Hematopoietic multipotent progenitor cell treated with erythropoietin and hydrocortisone succinate and interleukin-3 and kit ligand, for 6 days (in vitro differentiated cells): ENCODE data around the gene FEZF2.

ENCODE experiments used
- DNase-seq: peaks from one replicate; pipeline ENCODE4 v3.0.0-alpha.2; 2015

The FEZF2 gene

DNA sequence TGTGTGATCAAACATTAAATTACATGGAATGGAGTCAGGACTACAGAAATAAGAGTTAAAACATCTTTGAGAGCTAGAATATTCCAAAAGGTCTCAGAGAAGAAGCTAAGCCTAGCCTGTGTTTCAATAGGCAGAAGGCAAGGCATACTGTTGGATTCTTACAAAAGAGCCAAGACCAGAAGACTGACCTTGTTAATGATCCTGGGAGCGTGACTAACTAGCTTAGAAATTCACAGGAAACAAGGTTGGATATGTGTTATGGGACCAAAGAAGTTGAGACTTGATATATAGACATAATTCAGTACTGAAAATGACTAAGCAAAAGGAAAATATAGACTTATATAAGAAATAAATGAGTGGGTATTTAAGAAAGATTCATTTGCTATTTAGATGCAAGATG, 50.1 kb downstream of the FEZF2 start:
- no peak for DNase-seq
